ELF-1 (cell line): ENCODE data around the gene LCN9.
A peak's percentile ranks its signal among the peaks of the same experiment; 100 is the strongest.
"Not testable (repeated sequence)": the region's sequence is repeated elsewhere in the genome, so short reads cannot be mapped to it uniquely, and the experiment has no call there.

Source experiments
- DNase-seq: peaks from one replicate; pipeline ENCODE4 v3.0.0-alpha.2; 2016; ENCODE audit warnings: low read depth, low spot score

The LCN9 gene, protein sequence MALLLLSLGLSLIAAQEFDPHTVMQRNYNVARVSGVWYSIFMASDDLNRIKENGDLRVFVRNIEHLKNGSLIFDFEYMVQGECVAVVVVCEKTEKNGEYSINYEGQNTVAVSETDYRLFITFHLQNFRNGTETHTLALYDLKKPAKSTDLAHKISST

DNA sequence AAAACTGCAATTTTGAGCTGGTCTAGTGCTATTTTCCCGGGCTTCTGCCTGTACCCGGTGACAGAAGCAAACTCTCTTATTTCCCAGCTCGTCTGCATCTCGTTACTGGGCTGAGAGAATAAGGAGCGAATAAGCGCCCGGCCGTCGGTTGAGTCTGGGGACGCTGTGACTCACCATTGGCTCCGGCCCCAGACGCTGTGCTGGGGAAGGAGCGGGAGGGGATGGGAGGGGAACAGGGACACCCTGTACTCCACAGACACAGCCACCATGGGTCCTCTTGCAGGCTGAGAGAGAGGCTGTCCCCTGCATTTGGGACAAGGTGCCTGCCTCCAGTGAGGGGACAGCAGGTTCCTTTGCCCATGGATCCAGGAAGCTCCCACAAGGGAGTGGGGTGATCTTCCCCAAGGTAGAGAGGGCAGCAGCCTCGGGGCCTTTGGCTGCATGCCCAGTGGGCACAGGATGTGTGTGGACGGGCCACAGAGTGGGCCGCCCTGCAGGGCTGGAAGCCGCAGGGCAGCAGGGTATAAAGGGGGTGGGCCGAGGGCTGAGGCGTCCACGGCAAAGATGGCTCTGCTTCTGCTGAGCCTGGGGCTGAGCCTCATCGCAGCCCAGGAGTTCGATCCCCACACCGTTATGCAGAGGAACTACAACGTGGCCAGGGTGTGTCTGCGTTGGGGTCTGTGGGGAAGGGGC, at the start of gene LCN9:
TSS of gene LCN9 (plus strand) at position 552 of the 693 bp plus-strand sequence. CDS start at position 565, 13 bp downstream.
- peak; percentile 42 for DNase-seq

- no peak for DNase-seq
Observed at GRCh38 chr9:135613946-135614805, 48.9 kb upstream of the LCN9 start.

- DNase-seq = no peak
Observed at GRCh38 chr9:135614821-135615665, 48.1 kb upstream of the LCN9 start.

DNA sequence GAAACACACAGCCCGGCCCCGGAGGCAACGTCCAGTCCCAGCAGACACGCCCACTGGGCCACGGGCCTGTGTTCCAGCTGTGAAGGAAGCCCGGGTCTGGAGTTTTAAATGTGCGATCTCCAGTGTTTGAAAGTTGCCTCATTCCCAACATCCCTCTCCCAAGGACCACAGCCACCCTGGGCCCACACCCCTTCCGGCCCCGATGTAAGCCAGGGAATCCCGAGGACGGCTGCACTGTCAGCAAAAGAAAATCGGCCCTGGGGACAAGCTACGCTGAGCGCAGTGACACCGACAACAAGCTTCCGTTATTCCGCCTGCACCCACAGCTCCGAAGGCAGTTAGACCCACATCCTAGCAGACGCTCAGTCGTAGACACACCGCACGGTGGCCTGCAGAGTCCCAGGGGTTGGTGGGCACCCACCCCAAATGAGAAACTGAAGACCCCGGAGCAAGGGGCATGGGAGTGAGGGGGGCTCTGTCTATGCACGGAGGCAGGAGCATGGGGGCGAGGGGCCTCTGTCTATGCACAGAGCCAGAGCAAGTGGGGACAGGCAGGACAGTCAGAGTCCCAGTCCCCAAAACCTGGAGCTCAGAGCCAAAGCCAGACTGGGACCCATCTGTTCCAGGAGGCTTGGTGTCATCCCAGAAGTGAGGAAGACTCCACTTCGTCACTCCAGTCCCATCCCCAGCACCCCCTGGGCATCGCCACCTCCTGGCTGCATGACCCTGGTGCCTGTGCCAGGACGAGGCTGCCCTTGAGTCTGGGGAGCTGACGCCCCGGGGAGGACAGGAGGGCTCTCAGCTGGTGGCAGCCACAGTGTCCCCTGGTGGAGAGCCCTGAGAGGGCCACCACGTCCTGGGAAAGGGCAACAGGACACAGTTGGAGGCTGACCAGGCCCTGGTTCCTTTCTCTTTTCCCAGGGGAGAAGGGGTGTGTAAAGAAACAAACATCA, 47.2 kb upstream of the LCN9 start:
- peak; percentile 23 for DNase-seq

- no peak for DNase-seq
Observed at GRCh38 chr9:135616619-135617537, 46.2 kb upstream of the LCN9 start.

- no peak for DNase-seq
Observed at GRCh38 chr9:135617538-135617900, 45.6 kb upstream of the LCN9 start.

DNA sequence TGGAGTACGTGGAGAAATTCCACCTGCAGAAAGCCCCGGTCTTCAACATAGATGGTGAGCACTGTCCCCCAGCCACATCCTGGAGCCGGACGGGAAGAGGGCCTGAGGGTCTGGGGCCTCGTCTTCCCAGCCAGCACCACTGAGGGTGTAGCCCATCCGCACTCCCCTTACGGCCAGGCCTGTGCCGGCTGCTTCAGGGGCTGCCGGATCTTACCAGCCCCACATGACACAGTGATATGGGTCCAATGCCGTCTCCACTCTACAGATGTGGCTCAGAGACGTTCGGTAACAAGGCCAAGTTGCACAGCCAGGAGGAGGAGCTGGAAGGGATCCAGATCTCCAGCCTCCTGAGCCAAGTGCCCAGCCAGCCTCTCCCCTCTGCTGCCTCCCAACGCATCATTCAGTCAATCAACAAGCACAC, 45.1 kb upstream of the LCN9 start:
- no peak for DNase-seq

DNA sequence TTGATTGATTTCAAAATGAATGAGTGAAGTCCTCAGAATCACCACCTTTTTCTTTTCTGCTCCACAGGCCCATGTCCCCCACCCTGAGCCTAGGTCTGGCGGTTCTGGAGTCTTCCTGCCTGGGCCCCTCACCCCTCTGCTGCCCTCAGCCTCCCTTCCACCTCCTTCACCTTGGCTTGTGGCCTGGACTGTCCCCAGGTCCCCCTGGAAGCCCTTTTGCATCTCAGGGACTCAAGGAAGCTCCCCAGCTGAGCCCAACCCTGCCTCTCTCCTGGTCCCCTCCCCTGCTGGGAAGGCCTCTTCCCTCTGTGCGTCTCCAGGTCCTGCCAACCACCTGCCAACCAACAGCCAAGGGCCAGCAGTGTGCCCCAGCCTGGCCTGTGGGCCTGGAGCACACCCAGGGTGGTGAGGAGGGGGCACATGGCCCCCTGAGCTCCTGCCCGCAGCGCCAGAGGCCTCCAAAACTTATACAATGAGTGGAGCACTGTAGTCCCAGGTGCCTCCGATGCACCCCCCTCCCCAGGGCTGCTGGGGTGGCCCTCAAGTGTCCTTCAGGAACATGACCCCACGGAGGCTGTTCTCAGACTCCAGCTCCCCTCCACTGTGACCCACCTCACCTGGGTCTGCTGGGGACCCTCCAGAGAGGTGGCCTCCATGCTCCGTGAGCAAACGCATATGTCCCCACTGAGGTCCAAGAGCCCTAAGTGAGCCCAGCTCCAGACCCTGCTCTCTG, 44.1 kb upstream of the LCN9 start:
- no peak for DNase-seq

DNA sequence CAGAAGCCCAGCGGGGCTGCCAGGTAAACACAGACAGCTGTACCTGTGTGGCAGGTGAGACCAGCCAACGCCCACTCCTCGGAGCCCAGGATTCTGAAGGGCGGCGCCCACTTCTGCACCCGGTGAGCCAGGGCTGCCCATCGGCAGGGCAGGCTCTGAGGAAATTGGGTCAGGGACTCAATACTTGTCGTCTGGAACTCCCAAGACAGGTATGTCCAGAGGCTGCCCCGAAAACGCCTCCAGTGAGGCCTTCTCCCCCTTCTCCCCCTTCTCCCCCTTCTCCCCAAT, 43.6 kb upstream of the LCN9 start:
- no peak for DNase-seq

DNA sequence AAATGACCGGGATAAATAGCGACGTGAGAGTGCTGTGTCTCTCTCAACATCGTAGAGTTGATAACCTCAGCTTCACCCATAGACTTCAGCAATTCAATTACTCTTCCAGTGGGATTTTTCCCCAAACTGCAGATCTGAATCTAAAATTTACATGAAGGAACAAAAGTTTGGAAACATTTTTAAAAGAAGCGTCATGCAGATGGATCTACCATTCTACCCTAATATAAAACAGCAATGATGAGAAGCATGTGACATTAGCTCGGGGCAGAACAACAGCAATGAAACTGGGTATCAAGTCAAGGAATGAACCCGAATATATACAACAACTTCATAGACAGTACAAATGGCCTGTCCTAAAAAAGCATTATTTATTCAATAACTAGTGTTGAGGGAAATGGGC, 42.6 kb upstream of the LCN9 start:
- DNase-seq = no peak

DNA sequence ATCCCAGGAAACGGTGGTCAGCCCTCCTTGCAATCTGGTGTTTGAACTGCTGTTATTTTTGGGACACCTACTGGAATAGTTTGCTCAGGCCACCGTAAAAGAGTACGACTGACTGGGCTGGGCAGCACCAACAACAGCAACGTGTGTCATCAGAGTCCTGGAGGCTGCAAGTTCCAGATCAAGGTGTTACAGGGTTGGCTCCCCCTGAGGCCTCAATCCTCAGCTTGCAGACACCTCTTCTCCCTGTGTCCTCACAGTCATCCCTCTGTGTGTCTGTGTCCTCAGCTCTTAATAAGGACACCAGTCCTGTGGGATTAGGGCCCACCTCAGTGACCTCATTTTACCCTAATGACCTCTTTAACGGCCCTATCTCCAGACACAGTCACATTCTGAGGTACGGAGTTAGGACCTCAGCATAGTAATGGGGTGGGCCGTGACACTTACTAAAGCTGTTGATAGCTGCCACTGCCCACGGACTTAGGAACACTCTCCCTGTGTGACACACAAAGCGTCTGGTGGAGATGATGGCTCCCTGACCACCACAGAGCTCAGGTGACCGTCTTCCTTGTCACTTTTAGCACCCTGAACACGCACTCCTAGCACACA, 40.6 kb upstream of the LCN9 start:
- DNase-seq = no peak

GRCh38 chr9:135624282-135624681, 38.8 kb upstream of the LCN9 start:
- DNase-seq = no peak

DNA sequence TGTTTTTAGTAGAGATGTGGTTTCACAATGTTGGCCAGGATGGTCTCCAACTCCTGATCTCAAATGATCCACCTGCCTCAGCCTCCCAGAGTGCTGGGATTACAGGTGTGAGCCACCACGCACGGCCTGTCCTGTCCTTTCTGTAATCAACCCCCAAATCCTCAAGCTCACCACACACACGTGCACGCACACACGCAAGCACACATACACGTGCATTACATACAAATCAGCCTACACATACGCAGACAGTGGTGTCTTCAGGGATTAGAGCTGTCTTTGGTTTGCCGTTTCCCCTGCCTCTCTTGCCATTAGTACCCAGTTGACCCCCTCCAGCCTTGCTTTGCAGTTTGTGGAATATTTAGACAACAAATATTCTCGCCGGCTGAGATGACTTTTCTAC, 30.3 kb upstream of the LCN9 start:
- DNase-seq = no peak

- not testable (repeated sequence) for DNase-seq
Observed at GRCh38 chr9:135636930-135637530, 26.1 kb upstream of the LCN9 start.

GRCh38 chr9:135639196-135639595, 23.9 kb upstream of the LCN9 start, which contains the start of gene GLT6D1:
GLT6D1 (minus strand) TSS chr9:135639540; CDS start chr9:135639187, 353 bp downstream.
- no peak for DNase-seq

DNA sequence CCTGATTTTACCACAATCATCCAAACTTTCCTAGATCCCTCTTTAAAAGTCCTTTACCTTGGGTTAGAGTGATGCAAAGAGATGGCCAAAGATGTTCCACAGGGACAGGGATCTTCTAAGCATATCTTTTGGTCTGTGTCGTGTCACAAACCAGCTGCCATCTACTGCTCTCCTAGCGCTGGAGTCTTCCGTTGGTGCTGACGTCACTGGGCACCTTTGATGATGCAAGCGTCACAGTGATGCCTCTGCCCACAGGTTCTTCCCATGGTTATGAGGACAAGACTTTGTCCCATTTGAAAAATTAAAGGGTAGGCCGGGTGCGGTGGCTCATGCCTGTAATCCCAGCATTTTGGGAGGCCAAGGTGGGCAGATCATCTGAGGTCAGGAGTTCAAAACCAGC, 22.1 kb upstream of the LCN9 start:
- DNase-seq = no peak

DNA sequence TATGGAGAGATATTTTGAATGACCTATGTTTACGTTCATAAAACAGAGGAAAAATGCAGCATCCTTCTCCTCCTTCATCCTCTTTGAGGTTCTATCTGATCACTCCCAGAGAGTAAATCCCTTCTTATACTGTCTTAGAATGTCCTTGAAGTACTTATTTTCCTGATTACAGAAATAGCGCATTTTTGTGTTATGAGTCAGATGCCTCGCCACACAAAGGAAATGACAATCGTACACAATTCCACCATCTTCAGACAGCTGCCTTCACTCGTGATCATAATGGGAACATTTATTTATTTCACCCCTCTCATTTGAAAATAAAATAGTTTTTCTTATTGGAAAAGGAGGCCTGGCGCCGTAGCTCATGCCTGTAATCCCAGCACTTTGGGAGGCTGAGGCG, 21.4 kb upstream of the LCN9 start:
- DNase-seq = no peak

- no peak for DNase-seq
Observed at GRCh38 chr9:135644631-135645218, 18.4 kb upstream of the LCN9 start.
